HepG2 (cell line): ENCODE measurements around the gene SLC9B2. TPM values are rescaled to one million over a fixed set of nuclear protein-coding genes. Genes with fewer than 3 reads are reported as not detected.
A peak's percentile ranks its signal among the peaks of the same experiment; 100 is the strongest.

Experiments
- ATAC-seq: fragments of 200-7000 bp; cut with Tn5 transposase; 3 replicates; pipeline ENCODE4 v1.9.1; 2020; ENCODE audit warnings: mild to moderate bottlenecking, moderate library complexity
- BruUV-seq: library from RNA; stranded (reverse); fragments of 400-500 nt; replicated peaks from 2 replicates; lab custom pipeline; 2021; lab: Mats Ljungman, UMichigan
- CTCF ChIA-PET: fragments of 300-600 bp; formaldehyde crosslinking; extraction: SDS; loops from one replicate; lab custom pipeline; 2021; ENCODE audit warnings: low total read pairs, inconsistent platforms, low intra/inter-chr PET ratio; lab: Yijun Ruan, JAX
- POLR2A ChIA-PET: fragments of 350-600 bp; sonication (Branson Sonifier 250); formaldehyde crosslinking; loops from one replicate; lab custom pipeline; 2020; ENCODE audit warnings: antibody characterized with exemption, inconsistent platforms; lab: Yijun Ruan, JAX
- DNase-seq: peaks from one replicate; pipeline ENCODE4 v3.0.0-alpha.2; 2015; ENCODE audit warnings: low spot score
- FAIRE-seq: peaks from 3 replicates; lab custom pipeline; 2011; peaks lifted over from hg19 to GRCh38; lab: Jason Lieb, UNC
- H2AFZ ChIP-seq: one replicate; pipeline ENCODE4 v1.6.1; 2011; ENCODE audit warnings: low read length, inconsistent platforms
- H3K27ac ChIP-seq: fragments of 300-600 bp; 3 replicates; pipeline ENCODE4 v1.8.0; 2011; ENCODE audit warnings: mixed run types, mild to moderate bottlenecking, mixed read lengths, low read length, inconsistent platforms; ENCODE audit not compliant: insufficient read depth; ENCODE audit errors: extremely low read length
- H3K27me3 ChIP-seq, 2 experiments: fragments of 200-600 bp in 1 of 2; 2 replicates in 1 of 2; 3 replicates in 1 of 2; pipeline versions ENCODE4 v1.6.0 to v1.8.0; 2011; ENCODE audit warnings: low read length in 2 of 2, mild to moderate bottlenecking in 2 of 2, moderate library complexity in 2 of 2, inconsistent platforms in 1 of 2; ENCODE audit not compliant: insufficient read depth in 2 of 2, control insufficient read depth in 1 of 2
- H3K36me3 ChIP-seq, 2 experiments: fragments of 200-600 bp in 1 of 2; replicated peaks in 1 of 2; 2 replicates in 1 of 2; 3 replicates in 1 of 2; pipeline versions ENCODE4 v1.5.1 to v1.8.0; 2011; ENCODE audit warnings: low read length in 2 of 2, inconsistent platforms in 1 of 2; ENCODE audit not compliant: insufficient read depth in 2 of 2, control insufficient read depth in 1 of 2
- H3K4me1 ChIP-seq: 2 replicates; pipeline ENCODE4 v1.5.1; 2012; ENCODE audit warnings: low read length, inconsistent platforms; ENCODE audit not compliant: insufficient read depth
- H3K4me2 ChIP-seq: 2 replicates; pipeline ENCODE4 v1.6.0; 2011; ENCODE audit warnings: low read depth, low read length, inconsistent platforms
- H3K4me3 ChIP-seq, 3 experiments: fragments of 200-600 bp in 1 of 3; sonication (generic), shearing (Covaris generic) in 1 of 3; replicated peaks in 1 of 3; 2 replicates each; pipeline ENCODE4 v1.5.1; 2011 to 2016; ENCODE audit warnings: low read length in 3 of 3, inconsistent platforms in 2 of 3, low read depth in 2 of 3, mild to moderate bottlenecking in 2 of 3, control low read depth in 1 of 3, mixed read lengths in 1 of 3; ENCODE audit not compliant: insufficient read depth in 1 of 3
- H3K79me2 ChIP-seq: one replicate; pipeline ENCODE4 v1.6.1; 2011; ENCODE audit warnings: low read length, inconsistent platforms; ENCODE audit not compliant: insufficient read depth
- H3K9ac ChIP-seq: 2 replicates; pipeline ENCODE4 v1.6.0; 2011; ENCODE audit warnings: mild to moderate bottlenecking, low read depth, low read length, inconsistent platforms; ENCODE audit not compliant: insufficient read depth
- H3K9me3 ChIP-seq: 2 replicates; pipeline ENCODE4 v1.5.1; 2012; ENCODE audit warnings: mild to moderate bottlenecking, low read length
- H4K20me1 ChIP-seq: 2 replicates; pipeline ENCODE4 v1.6.0; 2011; ENCODE audit warnings: inconsistent platforms, mild to moderate bottlenecking, low read length, moderate library complexity; ENCODE audit not compliant: insufficient read depth
- AGO1 ChIP-seq: fragments of 200-400 bp; formaldehyde crosslinking; IDR thresholded peaks from 2 replicates; pipeline ENCODE4 v1.6.1; 2017; ENCODE audit warnings: mild to moderate bottlenecking, low read depth, low read length, moderate library complexity; ENCODE audit not compliant: poor library complexity, severe bottlenecking
- FOXC1 ChIP-seq: sonication (generic); formaldehyde crosslinking; IDR thresholded peaks from 2 replicates; pipeline ENCODE4 v1.8.0; 2022; ENCODE audit warnings: mild to moderate bottlenecking, missing genetic modification reagents, borderline replicate concordance
- RORA ChIP-seq: sonication (generic); formaldehyde crosslinking; IDR thresholded peaks from 2 replicates; pipeline ENCODE4 v1.5.0; 2020; ENCODE audit warnings: mild to moderate bottlenecking, missing genetic modification reagents, moderate library complexity
- ZNF143 ChIP-seq: sonication (generic); formaldehyde crosslinking; IDR thresholded peaks from 2 replicates; pipeline ENCODE4 v1.4.0; 2020; ENCODE audit warnings: missing genetic modification reagents
- ZNF484 ChIP-seq: sonication (generic); formaldehyde crosslinking; IDR thresholded peaks from 2 replicates; pipeline ENCODE4 v1.5.1; 2020; ENCODE audit warnings: mild to moderate bottlenecking, low read depth, missing genetic modification reagents, borderline replicate concordance
- ZNF549 ChIP-seq: sonication (generic); formaldehyde crosslinking; IDR thresholded peaks from 2 replicates; pipeline ENCODE4 v1.5.0; 2020; ENCODE audit warnings: missing genetic modification reagents
- ZNF83 ChIP-seq: sonication (generic); formaldehyde crosslinking; IDR thresholded peaks from 2 replicates; pipeline ENCODE4 v1.4.0; 2020; ENCODE audit warnings: missing genetic modification reagents, mild to moderate bottlenecking, borderline replicate concordance
- WGBS: methylation state at CpG from one replicate; pipeline ENCODE4 v1.1.6; 2017; ENCODE audit warnings: low lambda C conversion rate; 5-methylcytosine and 5-hydroxymethylcytosine counted together
- in situ Hi-C: cut with HindIII; loops from 2 replicates; pipeline ENCODE4 v1.10.0; 2017; ENCODE audit warnings: low pct_unique_long_range_greater_than_20kb; ENCODE audit not compliant: extremely low pct_ligation_motif_present
- intact Hi-C: fragments of 100-400 bp; cut with micrococcal nuclease; formaldehyde crosslinking; loops from one replicate; pipeline ENCODE4 v1.10.0; 2022; ENCODE audit not compliant: unreplicated experiment
- polyA plus RNA-seq, 8 experiments: library from polyadenylated mRNA; depleted of rRNA in 3 of 8; stranded (reverse) in 7 of 8; unstranded in 1 of 8; fragments of >200 nt; fragmentation: Illumina TruSeq in 4 of 8; extraction: Trizol in 4 of 8; gene quantifications; 2 replicates each; pipeline versions ENCODE4 v1.2.1 to v1.2.3, GENCODE V29; 2011 to 2016; ENCODE audit warnings: low read depth in 4 of 8, missing spikeins in 1 of 8, mixed read lengths in 1 of 8; ENCODE audit not compliant: insufficient read depth in 1 of 8
- total RNA-seq, 5 experiments: library from RNA; depleted of rRNA; stranded (reverse); fragments of >200 nt; fragmentation: Illumina TruSeq; extraction: Trizol; gene quantifications; 2 replicates each; pipeline ENCODE4 v1.2.3, GENCODE V29; 2016; ENCODE audit warnings: low read depth in 1 of 5
- TF ChIP-seq, protein P1 (sequence below): sonication (generic); formaldehyde crosslinking; IDR thresholded peaks from 2 replicates; pipeline ENCODE4 v1.5.0; 2020; ENCODE audit warnings: mild to moderate bottlenecking, missing genetic modification reagents
- TF ChIP-seq, protein P2 (sequence below): sonication (generic); formaldehyde crosslinking; IDR thresholded peaks from 2 replicates; pipeline ENCODE4 v1.8.0; 2023; ENCODE audit warnings: mild to moderate bottlenecking, missing genetic modification reagents
- TF ChIP-seq, protein P3 (sequence below): IDR thresholded peaks from 2 replicates; pipeline ENCODE4 v1.6.1; 2016
- TF ChIP-seq, protein P4 (sequence below), 2 experiments: sonication (generic) in 1 of 2; formaldehyde crosslinking in 1 of 2; IDR thresholded peaks; 2 replicates each; pipeline versions ENCODE4 v1.4.0 to v1.6.1; 2018 to 2020; ENCODE audit warnings: missing genetic modification reagents in 2 of 2, borderline replicate concordance in 1 of 2, low read depth in 1 of 2, mild to moderate bottlenecking in 1 of 2, missing biosample characterization in 1 of 2
- TF ChIP-seq, protein P5 (sequence below): sonication (generic); formaldehyde crosslinking; IDR thresholded peaks from 2 replicates; pipeline ENCODE4 v1.4.0; 2020; ENCODE audit warnings: low read depth, mild to moderate bottlenecking, missing genetic modification reagents

Gene SLC9B2
- total and polyA plus RNA-seq, 2 of the 13 experiments (the other 11 are each of a cell fraction or from before 2014, with no cell fraction given), result 23.5 to 38.5 TPM

DNA sequence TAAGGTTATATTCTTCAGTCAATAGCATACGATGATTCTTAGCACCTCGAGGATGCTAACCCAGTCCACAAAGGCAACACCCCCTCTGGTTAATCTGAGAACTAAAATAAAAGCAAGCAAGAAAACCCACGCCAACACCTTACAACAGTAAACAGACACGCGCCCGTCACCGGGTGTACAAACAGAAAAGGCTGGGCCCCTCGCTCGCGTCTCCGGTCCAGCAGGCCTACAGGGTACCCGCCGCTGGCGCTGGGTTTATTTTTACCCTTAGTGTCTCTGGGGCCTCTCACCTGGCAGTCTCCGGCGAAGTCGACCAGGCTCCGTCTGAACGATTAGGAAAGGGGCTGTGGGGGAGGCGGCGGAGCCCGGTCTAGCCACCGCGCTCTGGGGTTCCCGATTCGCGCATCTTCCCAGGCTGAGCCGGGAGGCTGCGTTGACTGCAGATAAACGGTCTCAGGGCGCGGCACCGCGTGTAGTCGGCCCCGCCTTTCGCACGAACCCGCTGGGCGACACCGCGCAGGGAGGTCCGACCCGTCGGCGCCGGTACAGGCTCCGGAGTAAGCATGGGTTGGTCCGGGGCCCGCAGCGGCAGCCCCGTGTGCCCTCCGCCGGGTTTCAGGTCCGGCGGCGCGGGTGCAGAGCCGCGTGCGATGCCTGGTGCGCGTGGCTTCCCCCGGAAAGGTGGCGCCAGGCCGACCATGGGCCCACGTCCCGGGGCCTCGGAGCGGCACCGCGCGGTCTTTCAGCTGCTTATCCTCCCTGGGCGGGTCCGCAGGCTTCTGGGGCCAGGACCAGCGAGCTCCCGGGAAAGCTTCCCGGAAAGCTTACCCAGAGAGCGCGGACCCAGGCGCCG lies 441 bp downstream of the SLC9B2 start:
- BruUV-seq, result no TSS peak
- CTCF ChIA-PET, result no interaction called here
- ATAC-seq (peak; percentile 86), FAIRE-seq (no peak), DNase-seq (peak; percentile 53)
- intact Hi-C loops (loop anchor here (5.0 kb wide), 1 partner anchor 634 kb away; no protein-coding TSS in a partner anchor), in situ Hi-C loops (no loop called here)
- H3K4me2 ChIP-seq, result peak overlapping the region; percentile 82
- POLR2A ChIA-PET, result interaction anchor here (0.6 to 3.3 kb wide), 11 partner anchors 19 to 576 kb away, joined by 3 to 23 read pairs (median 4); partner anchors contain the start of genes BDH2, CISD2, NFKB1 and UBE2D3
- peaks cover 14% of the 10 kb centered on the region; the same call in 1 of the 2 replicates for H4K20me1 ChIP-seq
- H3K9me3 ChIP-seq, result no peaks in the 10 kb centered on the region
- H3K4me3 ChIP-seq, result peak overlapping the region; percentile 81 to 90 (median 87)
- peak overlapping the region; percentile 90 for H3K27ac ChIP-seq
- H3K36me3 ChIP-seq, result peaks cover 0 to 6% of the 10 kb centered on the region in 2 experiments; a peak in 1 of 5 replicates
- peak overlapping the region; percentile 97 for H2AFZ ChIP-seq
- WGBS, result 1% methylated on average over 5 of the region's 82 CpGs
- peaks cover 42% of the 10 kb centered on the region for H3K4me1 ChIP-seq
- H3K79me2 ChIP-seq, result peaks cover 44% of the 10 kb centered on the region
- peak overlapping the region; percentile 98 for H3K9ac ChIP-seq
- H3K27me3 ChIP-seq, result no peaks in the 10 kb centered on the region; a peak in 1 of 5 replicates
- TF ChIP-seq, protein P1, sequence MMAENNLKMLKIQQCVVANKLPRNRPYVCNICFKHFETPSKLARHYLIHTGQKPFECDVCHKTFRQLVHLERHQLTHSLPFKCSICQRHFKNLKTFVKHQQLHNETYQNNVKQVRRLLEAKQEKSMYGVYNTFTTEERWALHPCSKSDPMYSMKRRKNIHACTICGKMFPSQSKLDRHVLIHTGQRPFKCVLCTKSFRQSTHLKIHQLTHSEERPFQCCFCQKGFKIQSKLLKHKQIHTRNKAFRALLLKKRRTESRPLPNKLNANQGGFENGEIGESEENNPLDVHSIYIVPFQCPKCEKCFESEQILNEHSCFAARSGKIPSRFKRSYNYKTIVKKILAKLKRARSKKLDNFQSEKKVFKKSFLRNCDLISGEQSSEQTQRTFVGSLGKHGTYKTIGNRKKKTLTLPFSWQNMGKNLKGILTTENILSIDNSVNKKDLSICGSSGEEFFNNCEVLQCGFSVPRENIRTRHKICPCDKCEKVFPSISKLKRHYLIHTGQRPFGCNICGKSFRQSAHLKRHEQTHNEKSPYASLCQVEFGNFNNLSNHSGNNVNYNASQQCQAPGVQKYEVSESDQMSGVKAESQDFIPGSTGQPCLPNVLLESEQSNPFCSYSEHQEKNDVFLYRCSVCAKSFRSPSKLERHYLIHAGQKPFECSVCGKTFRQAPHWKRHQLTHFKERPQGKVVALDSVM (CRISPR knock-in tag), result no peak; the same call in 1 of the 2 replicates
- 0 out of 2 replicates have a peak, but pooled peaks have one; percentile 33 for TF ChIP-seq ZNF143 (CRISPR knock-in tag)
- TF ChIP-seq ZNF549 (CRISPR knock-in tag), result no peak
- TF ChIP-seq AGO1, result no peak
- TF ChIP-seq, protein P2, sequence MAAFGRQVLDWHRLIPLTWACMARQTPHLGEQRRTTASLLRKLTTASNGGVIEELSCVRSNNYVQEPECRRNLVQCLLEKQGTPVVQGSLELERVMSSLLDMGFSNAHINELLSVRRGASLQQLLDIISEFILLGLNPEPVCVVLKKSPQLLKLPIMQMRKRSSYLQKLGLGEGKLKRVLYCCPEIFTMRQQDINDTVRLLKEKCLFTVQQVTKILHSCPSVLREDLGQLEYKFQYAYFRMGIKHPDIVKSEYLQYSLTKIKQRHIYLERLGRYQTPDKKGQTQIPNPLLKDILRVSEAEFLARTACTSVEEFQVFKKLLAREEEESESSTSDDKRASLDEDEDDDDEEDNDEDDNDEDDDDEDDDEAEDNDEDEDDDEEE (CRISPR knock-in tag), result peak; percentile 82; the same call in 1 of the 2 replicates
- TF ChIP-seq RORA (CRISPR knock-in tag), result no peak
- TF ChIP-seq, protein P3, sequence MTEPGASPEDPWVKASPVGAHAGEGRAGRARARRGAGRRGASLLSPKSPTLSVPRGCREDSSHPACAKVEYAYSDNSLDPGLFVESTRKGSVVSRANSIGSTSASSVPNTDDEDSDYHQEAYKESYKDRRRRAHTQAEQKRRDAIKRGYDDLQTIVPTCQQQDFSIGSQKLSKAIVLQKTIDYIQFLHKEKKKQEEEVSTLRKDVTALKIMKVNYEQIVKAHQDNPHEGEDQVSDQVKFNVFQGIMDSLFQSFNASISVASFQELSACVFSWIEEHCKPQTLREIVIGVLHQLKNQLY (CRISPR knock-in tag), result no peak
- no peak; the same call in 1 of the 2 replicates for TF ChIP-seq FOXC1 (CRISPR knock-in tag)
- no peak for TF ChIP-seq ZNF484 (CRISPR knock-in tag)
- TF ChIP-seq, protein P4, sequence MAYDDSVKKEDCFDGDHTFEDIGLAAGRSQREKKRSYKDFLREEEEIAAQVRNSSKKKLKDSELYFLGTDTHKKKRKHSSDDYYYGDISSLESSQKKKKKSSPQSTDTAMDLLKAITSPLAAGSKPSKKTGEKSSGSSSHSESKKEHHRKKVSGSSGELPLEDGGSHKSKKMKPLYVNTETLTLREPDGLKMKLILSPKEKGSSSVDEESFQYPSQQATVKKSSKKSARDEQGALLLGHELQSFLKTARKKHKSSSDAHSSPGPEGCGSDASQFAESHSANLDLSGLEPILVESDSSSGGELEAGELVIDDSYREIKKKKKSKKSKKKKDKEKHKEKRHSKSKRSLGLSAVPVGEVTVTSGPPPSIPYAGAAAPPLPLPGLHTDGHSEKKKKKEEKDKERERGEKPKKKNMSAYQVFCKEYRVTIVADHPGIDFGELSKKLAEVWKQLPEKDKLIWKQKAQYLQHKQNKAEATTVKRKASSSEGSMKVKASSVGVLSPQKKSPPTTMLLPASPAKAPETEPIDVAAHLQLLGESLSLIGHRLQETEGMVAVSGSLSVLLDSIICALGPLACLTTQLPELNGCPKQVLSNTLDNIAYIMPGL (CRISPR knock-in tag; IDR thresholded peaks at IDR 0.05; ENCODE audit: borderline replicate concordance in 1 of 2, low read depth in 1 of 2), result peak; percentile 82 to 92; a peak in 3 of 4 replicates
- TF ChIP-seq, protein P5, sequence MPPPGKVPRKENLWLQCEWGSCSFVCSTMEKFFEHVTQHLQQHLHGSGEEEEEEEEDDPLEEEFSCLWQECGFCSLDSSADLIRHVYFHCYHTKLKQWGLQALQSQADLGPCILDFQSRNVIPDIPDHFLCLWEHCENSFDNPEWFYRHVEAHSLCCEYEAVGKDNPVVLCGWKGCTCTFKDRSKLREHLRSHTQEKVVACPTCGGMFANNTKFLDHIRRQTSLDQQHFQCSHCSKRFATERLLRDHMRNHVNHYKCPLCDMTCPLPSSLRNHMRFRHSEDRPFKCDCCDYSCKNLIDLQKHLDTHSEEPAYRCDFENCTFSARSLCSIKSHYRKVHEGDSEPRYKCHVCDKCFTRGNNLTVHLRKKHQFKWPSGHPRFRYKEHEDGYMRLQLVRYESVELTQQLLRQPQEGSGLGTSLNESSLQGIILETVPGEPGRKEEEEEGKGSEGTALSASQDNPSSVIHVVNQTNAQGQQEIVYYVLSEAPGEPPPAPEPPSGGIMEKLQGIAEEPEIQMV (CRISPR knock-in tag), result no peak
- peak; percentile 76; the same call in 1 of the 2 replicates for TF ChIP-seq ZNF83 (CRISPR knock-in tag)
